SK-N-SH (cell line): ENCODE measurements around the gene MINDY2. TPM values are rescaled to one million over a fixed set of nuclear protein-coding genes. Genes with fewer than 3 reads are reported as not detected.

Experiments
- CTCF ChIA-PET: fragments of 300-600, 350-600 bp; formaldehyde crosslinking; extraction: SDS; loops from one replicate; lab custom pipeline; 2021; lab: Yijun Ruan, JAX
- POLR2A ChIA-PET: fragments of 350-600 bp; sonication (Branson Sonifier 250); formaldehyde crosslinking; extraction: SDS; loops from one replicate; lab custom pipeline; 2020; ENCODE audit warnings: antibody characterized with exemption, inconsistent platforms; lab: Yijun Ruan, JAX
- DNase-seq: peaks from one replicate; pipeline ENCODE4 v3.0.0; 2012
- H2AFZ ChIP-seq: fragments of 200-600 bp; sonication (generic); 2 replicates; pipeline ENCODE4 v1.8.1; 2016; ENCODE audit warnings: antibody characterized with exemption, mild to moderate bottlenecking, low read depth
- H3F3A ChIP-seq: fragments of 200-600 bp; sonication (generic); replicated peaks from 2 replicates; pipeline ENCODE3; 2016; ENCODE audit warnings: antibody characterized with exemption, mild to moderate bottlenecking; ENCODE audit not compliant: insufficient read depth
- H3K27ac ChIP-seq, 2 experiments: fragments of 200-500 bp in 1 of 2; fragments of 200-600 bp in 1 of 2; sonication (Bioruptor generic) in 1 of 2; sonication (generic), shearing (Covaris generic) in 1 of 2; 2 replicates each; pipeline versions ENCODE4 v1.5.1 to v1.6.1; 2014 to 2016; ENCODE audit warnings: low read depth in 2 of 2, inconsistent platforms in 1 of 2, low read length in 1 of 2, mild to moderate bottlenecking in 1 of 2, mixed read lengths in 1 of 2
- H3K27me3 ChIP-seq: fragments of 200-600 bp; sonication (generic), shearing (Covaris generic); 2 replicates; pipeline ENCODE4 v1.6.1; 2016; ENCODE audit warnings: mixed run types; ENCODE audit not compliant: insufficient read depth
- H3K36me3 ChIP-seq, 2 experiments: fragments of 200-500 bp in 1 of 2; fragments of 200-600 bp in 1 of 2; sonication (Bioruptor generic) in 1 of 2; sonication (generic) in 1 of 2; replicated peaks in 1 of 2; 2 replicates each; pipeline versions ENCODE3 to v1.5.1; 2014 to 2016; ENCODE audit warnings: low read length in 1 of 2, mild to moderate bottlenecking in 1 of 2; ENCODE audit not compliant: insufficient read depth in 2 of 2, control insufficient read depth in 1 of 2
- H3K4me1 ChIP-seq, 2 experiments: fragments of 200-500 bp in 1 of 2; fragments of 200-600 bp in 1 of 2; sonication (Bioruptor generic) in 1 of 2; sonication (generic), shearing (Covaris generic) in 1 of 2; 2 replicates each; pipeline versions ENCODE4 v1.5.1 to v1.6.1; 2014 to 2016; ENCODE audit warnings: low read depth in 1 of 2, low read length in 1 of 2, mixed run types in 1 of 2; ENCODE audit not compliant: insufficient read depth in 2 of 2, control insufficient read depth in 1 of 2
- H3K4me2 ChIP-seq: fragments of 200-600 bp; sonication (generic), shearing (Covaris generic); 2 replicates; pipeline ENCODE4 v1.6.1; 2017; ENCODE audit warnings: mixed run types
- H3K4me3 ChIP-seq, 2 experiments: fragments of 200-500 bp in 1 of 2; fragments of 200-600 bp in 1 of 2; sonication (Bioruptor generic) in 1 of 2; sonication (generic), shearing (Covaris generic) in 1 of 2; 2 replicates each; pipeline versions ENCODE4 v1.5.1 to v1.8.1; 2014 to 2016; ENCODE audit warnings: low read depth in 2 of 2, inconsistent platforms in 1 of 2, low read length in 1 of 2, mild to moderate bottlenecking in 1 of 2, mixed read lengths in 1 of 2, moderate library complexity in 1 of 2
- H3K79me2 ChIP-seq: fragments of 200-600 bp; sonication (generic); 2 replicates; pipeline ENCODE4 v1.8.1; 2017; ENCODE audit warnings: mild to moderate bottlenecking; ENCODE audit not compliant: insufficient read depth
- H3K9ac ChIP-seq: fragments of 200-600 bp; sonication (generic); 2 replicates; pipeline ENCODE4 v1.6.1; 2017; ENCODE audit warnings: mixed run types
- H3K9me2 ChIP-seq: fragments of 200-600 bp; sonication (generic); 2 replicates; pipeline ENCODE4 v1.6.1; 2017; ENCODE audit warnings: mixed run types
- H3K9me3 ChIP-seq: fragments of 200-600 bp; sonication (generic); 2 replicates; pipeline ENCODE4 v1.6.1; 2017; ENCODE audit warnings: mixed run types, mild to moderate bottlenecking, moderate library complexity
- H4K20me1 ChIP-seq: fragments of 200-600 bp; sonication (generic); 2 replicates; pipeline ENCODE4 v1.6.1; 2017; ENCODE audit warnings: mild to moderate bottlenecking, mixed run types; ENCODE audit not compliant: insufficient read depth
- CHD2 ChIP-seq: fragments of 150-350 bp; IDR thresholded peaks from 2 replicates; pipeline ENCODE4 v1.6.1; 2018; ENCODE audit warnings: low read length; ENCODE audit not compliant: partially characterized antibody
- ELF1 ChIP-seq: IDR thresholded peaks from 2 replicates; pipeline ENCODE4 v1.4.0; 2012
- EP300 ChIP-seq, 2 experiments: IDR thresholded peaks; 2 replicates each; pipeline versions ENCODE4 v1.4.0 to v1.6.1; 2012; ENCODE audit warnings: borderline replicate concordance in 1 of 2, low read depth in 1 of 2, low read length in 1 of 2
- FOXJ3 ChIP-seq: sonication (generic); formaldehyde crosslinking; IDR thresholded peaks from 2 replicates; pipeline ENCODE4 v1.5.1; 2020; ENCODE audit warnings: mild to moderate bottlenecking, missing genetic modification reagents
- FOXM1 ChIP-seq: IDR thresholded peaks from 2 replicates; pipeline ENCODE4 v1.4.0; 2012; ENCODE audit warnings: low read depth, mild to moderate bottlenecking
- JUND ChIP-seq: IDR thresholded peaks from 2 replicates; pipeline ENCODE4 v1.4.0; 2012
- MAX ChIP-seq: IDR thresholded peaks from 2 replicates; pipeline ENCODE4 v1.4.0; 2012; ENCODE audit warnings: low read depth
- MXI1 ChIP-seq: IDR thresholded peaks from 2 replicates; pipeline ENCODE4 v1.6.1; 2012; ENCODE audit warnings: mild to moderate bottlenecking, low read depth, low read length, improper control_type of control experiment
- NFIC ChIP-seq: IDR thresholded peaks from 2 replicates; pipeline ENCODE4 v1.4.0; 2012; ENCODE audit warnings: borderline replicate concordance
- NRF1 ChIP-seq: IDR thresholded peaks from 2 replicates; pipeline ENCODE4 v1.6.1; 2012; ENCODE audit warnings: low read depth, mild to moderate bottlenecking, low read length
- POLR2AphosphoS5 ChIP-seq: IDR thresholded peaks from 2 replicates; pipeline ENCODE4 v1.6.1; 2012; ENCODE audit warnings: low read depth, low read length
- RAD21 ChIP-seq: IDR thresholded peaks from 2 replicates; pipeline ENCODE4 v1.6.1; 2012; ENCODE audit warnings: mild to moderate bottlenecking, low read length
- RCOR1 ChIP-seq: fragments of 150-350 bp; IDR thresholded peaks from 2 replicates; pipeline ENCODE4 v1.6.1; 2017; ENCODE audit warnings: antibody characterized with exemption, low read length
- RXRA ChIP-seq: IDR thresholded peaks from 2 replicates; pipeline ENCODE4 v1.4.0; 2012; ENCODE audit warnings: low read depth, mild to moderate bottlenecking, borderline replicate concordance
- SIN3A ChIP-seq: IDR thresholded peaks from 2 replicates; pipeline ENCODE4 v1.6.1; 2012; ENCODE audit warnings: low read depth, mild to moderate bottlenecking, low read length, moderate library complexity, borderline replicate concordance
- SMC3 ChIP-seq: IDR thresholded peaks from 2 replicates; pipeline ENCODE4 v1.6.1; 2012; ENCODE audit warnings: low read depth, low read length, improper control_type of control experiment
- TAF1 ChIP-seq: IDR thresholded peaks from 2 replicates; pipeline ENCODE4 v1.6.1; 2012; ENCODE audit warnings: low read depth, mild to moderate bottlenecking, low read length, moderate library complexity, borderline replicate concordance
- TCF12 ChIP-seq: IDR thresholded peaks from 2 replicates; pipeline ENCODE4 v1.4.0; 2012
- TEAD4 ChIP-seq: IDR thresholded peaks from 2 replicates; pipeline ENCODE4 v1.4.0; 2012; ENCODE audit warnings: mild to moderate bottlenecking, borderline replicate concordance; ENCODE audit not compliant: insufficient read depth
- YY1 ChIP-seq: IDR thresholded peaks from 2 replicates; pipeline ENCODE4 v1.4.0; 2012; ENCODE audit warnings: low read depth, mild to moderate bottlenecking
- WGBS: methylation state at CpG from one replicate; pipeline ENCODE4 v1.1.6; 2017; ENCODE audit warnings: low lambda C conversion rate; 5-methylcytosine and 5-hydroxymethylcytosine counted together
- polyA plus RNA-seq, 3 experiments: library from polyadenylated mRNA; depleted of rRNA; stranded (reverse); fragments of >200 nt; gene quantifications; 2 replicates each; pipeline ENCODE4 v1.2.3, GENCODE V29; 2012
- TF ChIP-seq, protein P1 (sequence below): IDR thresholded peaks from 2 replicates; pipeline ENCODE4 v1.6.1; 2012; ENCODE audit warnings: mild to moderate bottlenecking, low read depth, low read length, moderate library complexity

MINDY2 gene
- polyA plus RNA-seq, 1 of the 3 experiments (the other 2 are of a cell fraction) = 1.0 TPM

DNA sequence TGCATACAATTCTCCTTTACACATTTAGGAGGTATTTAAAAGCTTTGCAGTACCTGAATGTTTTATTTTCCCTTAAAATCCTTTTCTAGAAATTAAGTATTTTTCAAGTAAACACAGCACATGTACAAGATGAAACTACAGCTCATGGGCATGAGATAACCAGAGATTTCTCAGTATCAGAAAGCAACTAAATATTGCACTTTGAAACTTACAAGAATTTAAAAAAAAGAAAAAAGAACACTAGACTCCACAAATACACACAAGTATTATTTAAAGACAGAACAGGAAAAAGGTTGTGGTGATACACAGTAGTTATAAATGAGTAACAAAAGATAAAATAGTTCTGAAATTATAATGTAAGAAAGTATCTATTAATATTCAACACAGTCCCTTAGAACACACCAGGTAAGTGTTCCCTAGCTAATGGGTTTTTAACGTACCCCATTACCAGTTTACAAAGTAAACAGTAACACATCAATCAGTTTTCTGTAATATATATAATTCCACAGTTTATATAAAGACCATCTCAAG is 127.1 kb downstream of the MINDY2 start:
- TF ChIP-seq FOXM1 (no peak), RAD21 (no peak), POLR2AphosphoS5 (no peak), MAX (no peak), EP300 (IDR thresholded peaks at IDR 0.05; ENCODE audit: borderline replicate concordance in 1 of 2, low read depth in 1 of 2, low read length in 1 of 2) (no peak), FOXJ3 (CRISPR knock-in tag) (no peak), CHD2 (no peak), ELF1 (no peak), TCF12 (no peak), SMC3 (no peak), SIN3A (no peak), RCOR1 (no peak)
- TF ChIP-seq, protein P1, sequence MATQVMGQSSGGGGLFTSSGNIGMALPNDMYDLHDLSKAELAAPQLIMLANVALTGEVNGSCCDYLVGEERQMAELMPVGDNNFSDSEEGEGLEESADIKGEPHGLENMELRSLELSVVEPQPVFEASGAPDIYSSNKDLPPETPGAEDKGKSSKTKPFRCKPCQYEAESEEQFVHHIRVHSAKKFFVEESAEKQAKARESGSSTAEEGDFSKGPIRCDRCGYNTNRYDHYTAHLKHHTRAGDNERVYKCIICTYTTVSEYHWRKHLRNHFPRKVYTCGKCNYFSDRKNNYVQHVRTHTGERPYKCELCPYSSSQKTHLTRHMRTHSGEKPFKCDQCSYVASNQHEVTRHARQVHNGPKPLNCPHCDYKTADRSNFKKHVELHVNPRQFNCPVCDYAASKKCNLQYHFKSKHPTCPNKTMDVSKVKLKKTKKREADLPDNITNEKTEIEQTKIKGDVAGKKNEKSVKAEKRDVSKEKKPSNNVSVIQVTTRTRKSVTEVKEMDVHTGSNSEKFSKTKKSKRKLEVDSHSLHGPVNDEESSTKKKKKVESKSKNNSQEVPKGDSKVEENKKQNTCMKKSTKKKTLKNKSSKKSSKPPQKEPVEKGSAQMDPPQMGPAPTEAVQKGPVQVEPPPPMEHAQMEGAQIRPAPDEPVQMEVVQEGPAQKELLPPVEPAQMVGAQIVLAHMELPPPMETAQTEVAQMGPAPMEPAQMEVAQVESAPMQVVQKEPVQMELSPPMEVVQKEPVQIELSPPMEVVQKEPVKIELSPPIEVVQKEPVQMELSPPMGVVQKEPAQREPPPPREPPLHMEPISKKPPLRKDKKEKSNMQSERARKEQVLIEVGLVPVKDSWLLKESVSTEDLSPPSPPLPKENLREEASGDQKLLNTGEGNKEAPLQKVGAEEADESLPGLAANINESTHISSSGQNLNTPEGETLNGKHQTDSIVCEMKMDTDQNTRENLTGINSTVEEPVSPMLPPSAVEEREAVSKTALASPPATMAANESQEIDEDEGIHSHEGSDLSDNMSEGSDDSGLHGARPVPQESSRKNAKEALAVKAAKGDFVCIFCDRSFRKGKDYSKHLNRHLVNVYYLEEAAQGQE = no peak
- no peaks in the 10 kb centered on the region for H3F3A ChIP-seq
- no peaks in the 10 kb centered on the region for H4K20me1 ChIP-seq
- no peak for DNase-seq
- peaks cover 34% of the 10 kb centered on the region; the same call in 1 of the 2 replicates for H3K79me2 ChIP-seq
- no peak overlapping the region for H3K4me2 ChIP-seq
- WGBS = 97% methylated on average over 1 of the region's 1 CpG
- H3K9ac ChIP-seq = no peak overlapping the region
- ChIA-PET CTCF (no interaction called here), POLR2A (no interaction called here)
- no peaks in the 10 kb centered on the region for H3K27me3 ChIP-seq
- H2AFZ ChIP-seq = no peak overlapping the region
- no peak overlapping the region for H3K4me3 ChIP-seq
- H3K36me3 ChIP-seq = peaks cover 76 to 83% of the 10 kb centered on the region in 2 experiments
- no peaks in the 10 kb centered on the region for H3K4me1 ChIP-seq
- H3K9me2 ChIP-seq = no peaks in the 10 kb centered on the region
- H3K27ac ChIP-seq = no peak overlapping the region
- no peaks in the 10 kb centered on the region for H3K9me3 ChIP-seq

- TF ChIP-seq RAD21 = no peak
- no peak for TF ChIP-seq YY1
- no peak for TF ChIP-seq ELF1
- TF ChIP-seq FOXM1 = no peak
- TF ChIP-seq RCOR1 = no peak
- TF ChIP-seq JUND = no peak
- no peak for TF ChIP-seq CHD2
- no peak for TF ChIP-seq NFIC
- no peak for TF ChIP-seq MXI1
- TF ChIP-seq RXRA = no peak
- TF ChIP-seq NRF1 = no peak
- TF ChIP-seq SIN3A = no peak
- no peak for TF ChIP-seq SMC3
- TF ChIP-seq MAX = no peak
- TF ChIP-seq EP300 (IDR thresholded peaks at IDR 0.05; ENCODE audit: borderline replicate concordance in 1 of 2, low read depth in 1 of 2, low read length in 1 of 2) = no peak
- TF ChIP-seq TEAD4 = no peak
- no peak for TF ChIP-seq TAF1
- Histone ChIP-seq H3K4me1 (no peaks in the 10 kb centered on the region), H3K4me2 (no peak overlapping the region), H3K4me3 (no peak overlapping the region), H3K27ac (no peak overlapping the region), H3K9me3 (no peaks in the 10 kb centered on the region), H3K9me2 (no peaks in the 10 kb centered on the region), H2AFZ (no peak overlapping the region), H4K20me1 (no peaks in the 10 kb centered on the region), H3K36me3 (peaks cover 55 to 80% of the 10 kb centered on the region in 2 experiments), H3K27me3 (no peaks in the 10 kb centered on the region), H3F3A (no peaks in the 10 kb centered on the region), H3K9ac (no peak overlapping the region), H3K79me2 (peaks cover 51% of the 10 kb centered on the region)
- DNase-seq = no peak
- ChIA-PET POLR2A (no interaction called here), CTCF (no interaction called here)
- WGBS = 96% methylated on average over 3 of the region's 3 CpGs
These were observed 129.5 kb downstream of the MINDY2 start for GRCh38 chr15:58900631-58901030.
